ENCODE measurements around the gene JADE1. TPM values are rescaled to one million over a fixed set of nuclear protein-coding genes. Genes with fewer than 3 reads are reported as not detected.

Gene JADE1
- total and polyA plus RNA-seq, 2 of the 13 experiments (the other 11 are each of a cell fraction or from before 2014, with no cell fraction given): 5.4 to 19.3 TPM

DNA sequence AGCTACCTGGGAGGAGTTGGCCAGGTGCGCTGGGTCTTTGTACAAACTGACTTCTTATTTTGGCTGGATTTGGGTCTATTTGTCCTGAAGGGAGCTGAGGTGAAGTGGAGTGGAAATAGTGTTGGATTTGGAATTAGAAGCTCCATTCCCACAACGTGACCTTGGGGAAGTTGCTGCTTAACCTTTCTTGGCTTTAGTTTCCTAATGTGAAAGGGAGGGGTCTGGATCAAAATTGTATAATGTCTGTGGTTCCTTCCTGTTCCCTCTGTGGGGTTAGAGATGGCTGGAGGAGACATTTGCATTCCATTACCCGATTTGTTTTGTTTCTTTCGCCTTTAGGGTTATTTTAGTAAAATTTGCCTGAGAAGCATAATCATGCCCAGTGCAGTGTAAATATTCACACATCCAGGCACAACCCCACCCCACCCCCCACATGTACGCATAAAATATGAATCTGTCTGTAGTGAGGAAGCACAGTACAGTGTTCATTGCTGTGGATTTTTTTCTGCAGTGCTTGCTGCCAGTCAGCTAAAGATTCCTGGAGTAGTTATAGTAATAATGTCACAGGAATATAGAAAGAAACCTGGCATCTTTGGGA is 21.5 kb downstream of the JADE1 start:
- peak overlapping the region in 1 of 3 experiments; percentile 2; a peak in 2 of 6 replicates for H3K4me3 ChIP-seq (replicated peaks in 1 of 3; ENCODE audit: insufficient read depth in 1 of 3, low read depth in 2 of 3, low read length in 3 of 3)
- peaks cover 11 to 15% of the 10 kb centered on the region in 2 experiments; a peak in 4 of 5 replicates for H3K36me3 ChIP-seq (replicated peaks in 1 of 2; ENCODE audit: control insufficient read depth in 1 of 2, insufficient read depth in 2 of 2, low read length in 2 of 2)
- H3K4me1 ChIP-seq (ENCODE audit: insufficient read depth, low read length): peaks cover 53% of the 10 kb centered on the region
- H3K27me3 ChIP-seq (ENCODE audit: control insufficient read depth in 1 of 2, insufficient read depth in 2 of 2, low read length in 2 of 2): no peaks in the 10 kb centered on the region
- H3K9ac ChIP-seq (ENCODE audit: insufficient read depth, low read depth, low read length): peak overlapping the region; percentile 19; the same call in 1 of the 2 replicates
- BruUV-seq (replicated peaks): no TSS peak
- ChIA-PET POLR2A (no interaction called here), CTCF (ENCODE audit: low intra/inter-chr PET ratio, low total read pairs) (no interaction called here)
- no peak for DNase-seq (ENCODE audit: low spot score)
- H4K20me1 ChIP-seq (ENCODE audit: insufficient read depth, low read length): peaks cover 25% of the 10 kb centered on the region
- H3K4me2 ChIP-seq (ENCODE audit: low read depth, low read length): peak overlapping the region; percentile 56
- peaks cover 88% of the 10 kb centered on the region for H3K79me2 ChIP-seq (ENCODE audit: insufficient read depth, low read length)
- TF ChIP-seq ZNF136 (CRISPR knock-in tag; IDR thresholded peaks at IDR 0.05; ENCODE audit: low read depth) (no peak), ZFP41 (CRISPR knock-in tag; IDR thresholded peaks at IDR 0.05; ENCODE audit: borderline replicate concordance) (no peak), GABPA (IDR thresholded peaks at IDR 0.05; ENCODE audit: low read depth, low read length) (no peak), GABPA (CRISPR knock-in tag; IDR thresholded peaks at IDR 0.05; ENCODE audit: low read depth) (no peak), ZNF496 (CRISPR knock-in tag; IDR thresholded peaks at IDR 0.05; ENCODE audit: insufficient replicate concordance) (no peak), ZNF589 (CRISPR knock-in tag; conservative IDR thresholded peaks at IDR 0.05) (no peak)
- TF ChIP-seq, protein P1, sequence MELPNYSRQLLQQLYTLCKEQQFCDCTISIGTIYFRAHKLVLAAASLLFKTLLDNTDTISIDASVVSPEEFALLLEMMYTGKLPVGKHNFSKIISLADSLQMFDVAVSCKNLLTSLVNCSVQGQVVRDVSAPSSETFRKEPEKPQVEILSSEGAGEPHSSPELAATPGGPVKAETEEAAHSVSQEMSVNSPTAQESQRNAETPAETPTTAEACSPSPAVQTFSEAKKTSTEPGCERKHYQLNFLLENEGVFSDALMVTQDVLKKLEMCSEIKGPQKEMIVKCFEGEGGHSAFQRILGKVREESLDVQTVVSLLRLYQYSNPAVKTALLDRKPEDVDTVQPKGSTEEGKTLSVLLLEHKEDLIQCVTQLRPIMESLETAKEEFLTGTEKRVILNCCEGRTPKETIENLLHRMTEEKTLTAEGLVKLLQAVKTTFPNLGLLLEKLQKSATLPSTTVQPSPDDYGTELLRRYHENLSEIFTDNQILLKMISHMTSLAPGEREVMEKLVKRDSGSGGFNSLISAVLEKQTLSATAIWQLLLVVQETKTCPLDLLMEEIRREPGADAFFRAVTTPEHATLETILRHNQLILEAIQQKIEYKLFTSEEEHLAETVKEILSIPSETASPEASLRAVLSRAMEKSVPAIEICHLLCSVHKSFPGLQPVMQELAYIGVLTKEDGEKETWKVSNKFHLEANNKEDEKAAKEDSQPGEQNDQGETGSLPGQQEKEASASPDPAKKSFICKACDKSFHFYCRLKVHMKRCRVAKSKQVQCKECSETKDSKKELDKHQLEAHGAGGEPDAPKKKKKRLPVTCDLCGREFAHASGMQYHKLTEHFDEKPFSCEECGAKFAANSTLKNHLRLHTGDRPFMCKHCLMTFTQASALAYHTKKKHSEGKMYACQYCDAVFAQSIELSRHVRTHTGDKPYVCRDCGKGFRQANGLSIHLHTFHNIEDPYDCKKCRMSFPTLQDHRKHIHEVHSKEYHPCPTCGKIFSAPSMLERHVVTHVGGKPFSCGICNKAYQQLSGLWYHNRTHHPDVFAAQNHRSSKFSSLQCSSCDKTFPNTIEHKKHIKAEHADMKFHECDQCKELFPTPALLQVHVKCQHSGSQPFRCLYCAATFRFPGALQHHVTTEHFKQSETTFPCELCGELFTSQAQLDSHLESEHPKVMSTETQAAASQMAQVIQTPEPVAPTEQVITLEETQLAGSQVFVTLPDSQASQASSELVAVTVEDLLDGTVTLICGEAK (IDR thresholded peaks at IDR 0.05): no peak
- TF ChIP-seq, protein P1 (CRISPR knock-in tag; IDR thresholded peaks at IDR 0.05): no peak
- H3K27ac ChIP-seq (ENCODE audit: extremely low read length, insufficient read depth, low read length): peak overlapping the region; percentile 66
- intact Hi-C loops (cut with micrococcal nuclease; ENCODE audit: unreplicated experiment): loop anchor here (1.0 kb wide), 1 partner anchor 19 kb away; no protein-coding TSS in a partner anchor
- no peak overlapping the region for H2AFZ ChIP-seq (ENCODE audit: low read length)
- in situ Hi-C loops (cut with HindIII; ENCODE audit: extremely low pct_ligation_motif_present, low pct_unique_long_range_greater_than_20kb): no loop called here
- WGBS (ENCODE audit: low lambda C conversion rate): 40% methylated on average over 5 of the region's 5 CpGs
- ATAC-seq: no peak; the same call in 1 of the 3 replicates
- no peak for FAIRE-seq
- no peaks in the 10 kb centered on the region for H3K9me3 ChIP-seq (ENCODE audit: low read length)
